HepG2 (cell line): Measurements from ENCODE around the gene GRIN3B. TPM values are rescaled to one million over a fixed set of nuclear protein-coding genes. Genes with fewer than 3 reads are reported as not detected.

Source experiments
- FOXA3 ChIP-seq: IDR thresholded peaks from 2 replicates; pipeline ENCODE4 v1.6.1; 2016; ENCODE audit warnings: missing genetic modification reagents, missing compliant biosample characterization
- FOXP1 ChIP-seq, 2 experiments: fragments of 450-650 bp in 1 of 2; IDR thresholded peaks; 2 replicates each; pipeline ENCODE4 v1.6.1; 2017 to 2018; ENCODE audit warnings: antibody characterized with exemption in 1 of 2
- LCORL ChIP-seq, 2 experiments: fragments of 450-650 bp in 1 of 2; sonication (generic) in 1 of 2; formaldehyde crosslinking in 1 of 2; IDR thresholded peaks; 2 replicates each; pipeline versions ENCODE4 v1.5.0 to v1.6.1; 2017 to 2020; ENCODE audit warnings: antibody characterized with exemption in 1 of 2, missing genetic modification reagents in 1 of 2
- SMARCE1 ChIP-seq: fragments of 450-650 bp; IDR thresholded peaks from 2 replicates; pipeline ENCODE4 v1.6.1; 2017; ENCODE audit warnings: borderline replicate concordance
- TGIF2 ChIP-seq: IDR thresholded peaks from 2 replicates; pipeline ENCODE4 v1.6.1; 2016; ENCODE audit warnings: control low read depth, missing compliant biosample characterization
- ZFP37 ChIP-seq: sonication (generic); formaldehyde crosslinking; IDR thresholded peaks from 2 replicates; pipeline ENCODE4 v1.4.0; 2020; ENCODE audit warnings: missing genetic modification reagents, borderline replicate concordance
- ZNF260 ChIP-seq: sonication (generic); formaldehyde crosslinking; IDR thresholded peaks from 2 replicates; pipeline ENCODE4 v1.4.0; 2020; ENCODE audit warnings: missing genetic modification reagents, low read depth, mild to moderate bottlenecking, borderline replicate concordance
- ZNF589 ChIP-seq: sonication (generic); formaldehyde crosslinking; conservative IDR thresholded peaks from 2 replicates; pipeline ENCODE4 v1.8.0; 2022; ENCODE audit warnings: mild to moderate bottlenecking, moderate library complexity, missing genetic modification reagents
- ZNF614 ChIP-seq: IDR thresholded peaks from 2 replicates; pipeline ENCODE4 v1.6.1; 2018; ENCODE audit warnings: missing biosample characterization, missing genetic modification reagents, inconsistent platforms, borderline replicate concordance
- ZNF790 ChIP-seq: sonication (generic); formaldehyde crosslinking; IDR thresholded peaks from 2 replicates; pipeline ENCODE4 v1.8.0; 2022; ENCODE audit warnings: missing genetic modification reagents, mild to moderate bottlenecking, borderline replicate concordance
- polyA plus RNA-seq, 8 experiments: library from polyadenylated mRNA; depleted of rRNA in 3 of 8; stranded (reverse) in 7 of 8; unstranded in 1 of 8; fragments of >200 nt; fragmentation: Illumina TruSeq in 4 of 8; extraction: Trizol in 4 of 8; gene quantifications; 2 replicates each; pipeline versions ENCODE4 v1.2.1 to v1.2.3, GENCODE V29; 2011 to 2016; ENCODE audit warnings: low read depth in 4 of 8, missing spikeins in 1 of 8, mixed read lengths in 1 of 8; ENCODE audit not compliant: insufficient read depth in 1 of 8
- total RNA-seq, 5 experiments: library from RNA; depleted of rRNA; stranded (reverse); fragments of >200 nt; fragmentation: Illumina TruSeq; extraction: Trizol; gene quantifications; 2 replicates each; pipeline ENCODE4 v1.2.3, GENCODE V29; 2016; ENCODE audit warnings: low read depth in 1 of 5
- TF ChIP-seq, protein P1 (sequence below): sonication (generic); formaldehyde crosslinking; IDR thresholded peaks from 2 replicates; pipeline ENCODE4 v1.4.0; 2020; ENCODE audit warnings: missing genetic modification reagents
- TF ChIP-seq, protein P2 (sequence below): sonication (generic); formaldehyde crosslinking; IDR thresholded peaks from 2 replicates; pipeline ENCODE4 v1.4.0; 2020; ENCODE audit warnings: missing genetic modification reagents
- TF ChIP-seq, protein P3 (sequence below): sonication (generic); formaldehyde crosslinking; IDR thresholded peaks from 2 replicates; pipeline ENCODE4 v1.4.0; 2020; ENCODE audit warnings: missing genetic modification reagents, mild to moderate bottlenecking, borderline replicate concordance

The GRIN3B gene
- total and polyA plus RNA-seq, 2 of the 13 experiments (the other 11 are each of a cell fraction or from before 2014, with no cell fraction given), result 0.07 to 0.20 TPM

DNA sequence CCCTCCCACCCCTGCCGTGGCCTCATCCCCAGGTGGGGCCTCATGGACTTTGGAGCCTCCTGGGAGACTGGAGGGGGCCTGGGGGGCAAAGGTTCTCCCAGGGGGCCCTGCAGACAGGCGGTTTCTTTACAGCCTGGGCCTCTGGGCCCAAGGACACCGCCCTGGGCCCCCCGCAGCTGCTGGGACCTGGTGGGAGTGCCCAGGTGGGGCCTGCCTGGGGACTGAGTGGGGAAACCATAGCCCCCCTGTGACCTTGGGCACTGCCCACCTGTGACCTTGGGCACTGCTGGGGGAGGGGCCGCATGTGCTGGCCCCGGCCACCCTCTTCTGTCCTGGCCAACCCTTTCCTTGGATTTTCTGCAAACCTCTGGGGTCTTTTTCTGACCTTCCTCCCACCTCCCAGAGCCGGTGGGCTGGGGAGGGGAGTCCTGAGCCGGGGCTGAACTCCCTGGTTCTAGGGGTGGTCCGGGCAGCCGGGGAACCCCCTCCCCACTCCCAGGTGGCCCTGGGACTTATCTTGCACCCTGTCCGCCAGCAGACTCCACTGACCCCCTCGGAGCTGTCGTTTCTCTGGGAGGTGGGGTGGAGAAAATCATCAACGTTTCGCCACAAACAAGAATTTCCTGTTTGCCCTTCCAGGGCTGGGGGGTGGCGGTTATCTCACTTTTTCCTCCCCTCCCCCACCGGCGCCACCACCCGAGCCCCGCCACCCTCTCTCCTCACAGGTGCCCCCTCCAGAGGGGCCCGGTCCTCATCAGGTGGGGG lies 47.4 kb upstream of the GRIN3B start (continued):
- TF ChIP-seq, protein P1, sequence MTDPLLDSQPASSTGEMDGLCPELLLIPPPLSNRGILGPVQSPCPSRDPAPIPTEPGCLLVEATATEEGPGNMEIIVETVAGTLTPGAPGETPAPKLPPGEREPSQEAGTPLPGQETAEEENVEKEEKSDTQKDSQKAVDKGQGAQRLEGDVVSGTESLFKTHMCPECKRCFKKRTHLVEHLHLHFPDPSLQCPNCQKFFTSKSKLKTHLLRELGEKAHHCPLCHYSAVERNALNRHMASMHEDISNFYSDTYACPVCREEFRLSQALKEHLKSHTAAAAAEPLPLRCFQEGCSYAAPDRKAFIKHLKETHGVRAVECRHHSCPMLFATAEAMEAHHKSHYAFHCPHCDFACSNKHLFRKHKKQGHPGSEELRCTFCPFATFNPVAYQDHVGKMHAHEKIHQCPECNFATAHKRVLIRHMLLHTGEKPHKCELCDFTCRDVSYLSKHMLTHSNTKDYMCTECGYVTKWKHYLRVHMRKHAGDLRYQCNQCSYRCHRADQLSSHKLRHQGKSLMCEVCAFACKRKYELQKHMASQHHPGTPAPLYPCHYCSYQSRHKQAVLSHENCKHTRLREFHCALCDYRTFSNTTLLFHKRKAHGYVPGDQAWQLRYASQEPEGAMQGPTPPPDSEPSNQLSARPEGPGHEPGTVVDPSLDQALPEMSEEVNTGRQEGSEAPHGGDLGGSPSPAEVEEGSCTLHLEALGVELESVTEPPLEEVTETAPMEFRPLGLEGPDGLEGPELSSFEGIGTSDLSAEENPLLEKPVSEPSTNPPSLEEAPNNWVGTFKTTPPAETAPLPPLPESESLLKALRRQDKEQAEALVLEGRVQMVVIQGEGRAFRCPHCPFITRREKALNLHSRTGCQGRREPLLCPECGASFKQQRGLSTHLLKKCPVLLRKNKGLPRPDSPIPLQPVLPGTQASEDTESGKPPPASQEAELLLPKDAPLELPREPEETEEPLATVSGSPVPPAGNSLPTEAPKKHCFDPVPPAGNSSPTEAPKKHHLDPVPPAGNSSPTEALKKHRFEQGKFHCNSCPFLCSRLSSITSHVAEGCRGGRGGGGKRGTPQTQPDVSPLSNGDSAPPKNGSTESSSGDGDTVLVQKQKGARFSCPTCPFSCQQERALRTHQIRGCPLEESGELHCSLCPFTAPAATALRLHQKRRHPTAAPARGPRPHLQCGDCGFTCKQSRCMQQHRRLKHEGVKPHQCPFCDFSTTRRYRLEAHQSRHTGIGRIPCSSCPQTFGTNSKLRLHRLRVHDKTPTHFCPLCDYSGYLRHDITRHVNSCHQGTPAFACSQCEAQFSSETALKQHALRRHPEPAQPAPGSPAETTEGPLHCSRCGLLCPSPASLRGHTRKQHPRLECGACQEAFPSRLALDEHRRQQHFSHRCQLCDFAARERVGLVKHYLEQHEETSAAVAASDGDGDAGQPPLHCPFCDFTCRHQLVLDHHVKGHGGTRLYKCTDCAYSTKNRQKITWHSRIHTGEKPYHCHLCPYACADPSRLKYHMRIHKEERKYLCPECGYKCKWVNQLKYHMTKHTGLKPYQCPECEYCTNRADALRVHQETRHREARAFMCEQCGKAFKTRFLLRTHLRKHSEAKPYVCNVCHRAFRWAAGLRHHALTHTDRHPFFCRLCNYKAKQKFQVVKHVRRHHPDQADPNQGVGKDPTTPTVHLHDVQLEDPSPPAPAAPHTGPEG, result peak; percentile 73
- TF ChIP-seq, protein P2, sequence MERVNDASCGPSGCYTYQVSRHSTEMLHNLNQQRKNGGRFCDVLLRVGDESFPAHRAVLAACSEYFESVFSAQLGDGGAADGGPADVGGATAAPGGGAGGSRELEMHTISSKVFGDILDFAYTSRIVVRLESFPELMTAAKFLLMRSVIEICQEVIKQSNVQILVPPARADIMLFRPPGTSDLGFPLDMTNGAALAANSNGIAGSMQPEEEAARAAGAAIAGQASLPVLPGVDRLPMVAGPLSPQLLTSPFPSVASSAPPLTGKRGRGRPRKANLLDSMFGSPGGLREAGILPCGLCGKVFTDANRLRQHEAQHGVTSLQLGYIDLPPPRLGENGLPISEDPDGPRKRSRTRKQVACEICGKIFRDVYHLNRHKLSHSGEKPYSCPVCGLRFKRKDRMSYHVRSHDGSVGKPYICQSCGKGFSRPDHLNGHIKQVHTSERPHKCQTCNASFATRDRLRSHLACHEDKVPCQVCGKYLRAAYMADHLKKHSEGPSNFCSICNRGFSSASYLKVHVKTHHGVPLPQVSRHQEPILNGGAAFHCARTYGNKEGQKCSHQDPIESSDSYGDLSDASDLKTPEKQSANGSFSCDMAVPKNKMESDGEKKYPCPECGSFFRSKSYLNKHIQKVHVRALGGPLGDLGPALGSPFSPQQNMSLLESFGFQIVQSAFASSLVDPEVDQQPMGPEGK (CRISPR knock-in tag), result peak; percentile 100
- TF ChIP-seq ZFP37 (CRISPR knock-in tag) (0 out of 2 replicates have a peak, but pooled peaks have one; percentile 75), FOXP1 (IDR thresholded peaks at IDR 0.05) (peak; percentile 18; the same call in 1 of the 2 replicates), FOXP1 (CRISPR knock-in tag; IDR thresholded peaks at IDR 0.05) (peak; percentile 87), TGIF2 (CRISPR knock-in tag) (no peak; the same call in 1 of the 2 replicates), ZNF614 (CRISPR knock-in tag) (peak; percentile 84), FOXA3 (CRISPR knock-in tag) (peak; percentile 89), ZNF589 (CRISPR knock-in tag) (no peak), ZNF260 (CRISPR knock-in tag) (no peak), LCORL (IDR thresholded peaks at IDR 0.05) (no peak), LCORL (CRISPR knock-in tag; IDR thresholded peaks at IDR 0.05) (peak; percentile 95), ZNF790 (0 out of 2 replicates have a peak, but pooled peaks have one; percentile 41), SMARCE1 (no peak)
- TF ChIP-seq, protein P3, sequence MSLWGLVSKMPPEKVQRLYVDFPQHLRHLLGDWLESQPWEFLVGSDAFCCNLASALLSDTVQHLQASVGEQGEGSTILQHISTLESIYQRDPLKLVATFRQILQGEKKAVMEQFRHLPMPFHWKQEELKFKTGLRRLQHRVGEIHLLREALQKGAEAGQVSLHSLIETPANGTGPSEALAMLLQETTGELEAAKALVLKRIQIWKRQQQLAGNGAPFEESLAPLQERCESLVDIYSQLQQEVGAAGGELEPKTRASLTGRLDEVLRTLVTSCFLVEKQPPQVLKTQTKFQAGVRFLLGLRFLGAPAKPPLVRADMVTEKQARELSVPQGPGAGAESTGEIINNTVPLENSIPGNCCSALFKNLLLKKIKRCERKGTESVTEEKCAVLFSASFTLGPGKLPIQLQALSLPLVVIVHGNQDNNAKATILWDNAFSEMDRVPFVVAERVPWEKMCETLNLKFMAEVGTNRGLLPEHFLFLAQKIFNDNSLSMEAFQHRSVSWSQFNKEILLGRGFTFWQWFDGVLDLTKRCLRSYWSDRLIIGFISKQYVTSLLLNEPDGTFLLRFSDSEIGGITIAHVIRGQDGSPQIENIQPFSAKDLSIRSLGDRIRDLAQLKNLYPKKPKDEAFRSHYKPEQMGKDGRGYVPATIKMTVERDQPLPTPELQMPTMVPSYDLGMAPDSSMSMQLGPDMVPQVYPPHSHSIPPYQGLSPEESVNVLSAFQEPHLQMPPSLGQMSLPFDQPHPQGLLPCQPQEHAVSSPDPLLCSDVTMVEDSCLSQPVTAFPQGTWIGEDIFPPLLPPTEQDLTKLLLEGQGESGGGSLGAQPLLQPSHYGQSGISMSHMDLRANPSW (CRISPR knock-in tag), result peak; percentile 98
